GM12864 (cell line): Measurements from ENCODE around the gene MRPL20.
"Not testable (repeated sequence)": the region's sequence is repeated elsewhere in the genome, so short reads cannot be mapped to it uniquely, and the experiment has no call there.

ENCODE experiments used
- DNase-seq: peaks from one replicate; pipeline ENCODE4 v3.0.0-alpha.2; 2011; ENCODE audit warnings: low read depth
- H3K4me3 ChIP-seq: 2 replicates; pipeline ENCODE4 v1.5.1; 2011; ENCODE audit warnings: mild to moderate bottlenecking, low read depth, low read length, control low read depth
- TF ChIP-seq, protein P1 (sequence below): IDR thresholded peaks from 2 replicates; pipeline ENCODE4 v1.5.1; 2011; ENCODE audit warnings: low read depth, mild to moderate bottlenecking, moderate library complexity, low read length, control low read depth, inconsistent platforms; ENCODE audit errors: missing control alignments

Gene MRPL20

DNA sequence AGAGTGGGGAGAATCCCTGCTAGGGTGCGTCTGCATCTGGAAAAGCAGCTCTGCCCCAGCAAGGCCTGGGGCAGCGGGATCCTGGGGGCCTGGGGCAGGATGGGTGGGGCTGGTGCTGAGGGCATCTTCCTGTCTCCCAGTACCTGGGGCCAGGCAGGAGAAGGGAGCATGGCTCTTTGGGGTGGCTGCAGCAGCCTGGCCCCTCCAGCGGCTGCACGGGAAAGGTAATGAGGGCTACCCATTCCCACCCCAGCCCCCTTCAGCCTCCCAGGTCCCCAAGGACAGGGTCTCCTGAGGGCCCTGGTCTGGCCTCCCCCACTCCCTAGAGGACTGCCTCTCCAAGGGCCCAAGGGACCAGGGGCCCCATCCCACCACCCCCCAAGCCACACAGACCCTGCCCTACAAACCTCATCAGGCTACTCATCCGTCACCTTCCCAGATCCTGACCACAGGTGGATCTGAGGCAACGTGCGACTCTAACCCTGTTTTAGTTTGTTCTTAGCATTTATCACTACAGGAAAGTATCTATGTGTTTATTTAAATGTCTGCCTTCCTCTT is 14.9 kb upstream of the MRPL20 start:
- no peak overlapping the region for H3K4me3 ChIP-seq
- TF ChIP-seq, protein P1, sequence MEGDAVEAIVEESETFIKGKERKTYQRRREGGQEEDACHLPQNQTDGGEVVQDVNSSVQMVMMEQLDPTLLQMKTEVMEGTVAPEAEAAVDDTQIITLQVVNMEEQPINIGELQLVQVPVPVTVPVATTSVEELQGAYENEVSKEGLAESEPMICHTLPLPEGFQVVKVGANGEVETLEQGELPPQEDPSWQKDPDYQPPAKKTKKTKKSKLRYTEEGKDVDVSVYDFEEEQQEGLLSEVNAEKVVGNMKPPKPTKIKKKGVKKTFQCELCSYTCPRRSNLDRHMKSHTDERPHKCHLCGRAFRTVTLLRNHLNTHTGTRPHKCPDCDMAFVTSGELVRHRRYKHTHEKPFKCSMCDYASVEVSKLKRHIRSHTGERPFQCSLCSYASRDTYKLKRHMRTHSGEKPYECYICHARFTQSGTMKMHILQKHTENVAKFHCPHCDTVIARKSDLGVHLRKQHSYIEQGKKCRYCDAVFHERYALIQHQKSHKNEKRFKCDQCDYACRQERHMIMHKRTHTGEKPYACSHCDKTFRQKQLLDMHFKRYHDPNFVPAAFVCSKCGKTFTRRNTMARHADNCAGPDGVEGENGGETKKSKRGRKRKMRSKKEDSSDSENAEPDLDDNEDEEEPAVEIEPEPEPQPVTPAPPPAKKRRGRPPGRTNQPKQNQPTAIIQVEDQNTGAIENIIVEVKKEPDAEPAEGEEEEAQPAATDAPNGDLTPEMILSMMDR: no peak
- DNase-seq: no peak

DNA sequence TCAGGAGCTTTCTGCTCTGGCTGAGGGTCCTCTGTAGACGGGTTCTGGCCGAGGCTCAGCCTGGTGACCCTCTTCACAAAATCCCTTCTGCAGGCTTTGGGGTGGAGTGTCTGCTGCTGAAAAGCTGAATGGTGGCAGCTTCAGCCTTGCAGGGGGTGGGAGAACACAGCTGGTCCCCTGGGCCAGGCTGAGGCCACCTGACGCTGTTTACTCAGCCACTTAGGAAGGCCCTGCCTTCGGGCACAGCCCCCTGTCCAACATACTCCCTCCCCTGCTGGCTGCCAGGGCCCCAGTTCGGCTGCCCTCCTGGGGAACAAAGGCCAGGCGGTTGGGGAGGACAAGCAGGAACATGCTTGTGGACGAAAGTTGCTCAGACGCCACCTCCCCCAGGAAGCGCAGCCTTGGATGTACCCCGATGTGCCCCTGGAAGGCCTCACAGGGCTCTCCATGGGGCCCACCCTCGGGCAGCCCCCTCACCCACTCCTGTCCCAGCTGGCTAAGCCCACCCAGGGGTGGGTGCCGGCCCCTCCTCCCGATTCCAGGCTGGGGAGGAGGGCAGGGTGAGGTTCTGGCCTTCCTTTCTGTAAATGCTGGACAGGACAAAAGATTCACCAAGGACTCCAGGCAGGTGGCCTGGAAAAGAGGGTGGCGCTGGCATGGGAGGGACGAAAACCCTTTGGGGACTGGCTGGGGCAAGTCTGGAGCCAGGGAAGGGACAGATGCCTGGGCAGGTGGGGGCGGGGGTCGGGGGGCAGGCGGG is 14.2 kb upstream of the MRPL20 start, which contains the start of gene ANKRD65:
TSS of gene ANKRD65 (minus strand) at position 130 of the 760 bp plus-strand sequence. CDS start 271 bp downstream, outside the sequence.
- TF ChIP-seq, protein P1: no peak
- no peak for DNase-seq
- no peak within 1 kb of the TSS for H3K4me3 ChIP-seq

DNA sequence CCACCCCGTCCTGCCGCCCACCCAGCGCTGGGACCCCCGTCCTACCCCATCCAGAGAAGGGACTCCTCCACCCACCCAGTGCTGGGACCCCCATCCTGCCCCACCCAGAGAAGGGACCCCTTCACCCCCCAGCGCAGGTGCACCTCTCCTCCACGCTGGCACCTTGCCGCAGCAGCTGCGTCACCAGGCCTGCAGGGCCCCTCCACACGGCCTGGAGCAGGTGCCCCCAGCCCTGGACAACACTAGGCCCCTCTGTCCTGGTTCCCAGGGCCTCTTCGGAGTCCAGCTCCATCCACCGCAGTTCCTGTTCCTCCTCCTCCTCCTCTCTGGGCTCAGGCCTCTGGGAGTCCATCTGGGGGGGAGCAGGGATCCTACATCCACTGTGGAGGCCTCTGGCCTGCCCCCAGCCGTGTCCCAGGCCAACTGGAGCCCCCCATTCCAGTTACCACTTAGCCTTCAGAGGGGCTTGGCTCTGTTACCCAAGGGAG is 13.6 kb upstream of the MRPL20 start:
- H3K4me3 ChIP-seq: no peak overlapping the region
- TF ChIP-seq, protein P1: no peak

DNA sequence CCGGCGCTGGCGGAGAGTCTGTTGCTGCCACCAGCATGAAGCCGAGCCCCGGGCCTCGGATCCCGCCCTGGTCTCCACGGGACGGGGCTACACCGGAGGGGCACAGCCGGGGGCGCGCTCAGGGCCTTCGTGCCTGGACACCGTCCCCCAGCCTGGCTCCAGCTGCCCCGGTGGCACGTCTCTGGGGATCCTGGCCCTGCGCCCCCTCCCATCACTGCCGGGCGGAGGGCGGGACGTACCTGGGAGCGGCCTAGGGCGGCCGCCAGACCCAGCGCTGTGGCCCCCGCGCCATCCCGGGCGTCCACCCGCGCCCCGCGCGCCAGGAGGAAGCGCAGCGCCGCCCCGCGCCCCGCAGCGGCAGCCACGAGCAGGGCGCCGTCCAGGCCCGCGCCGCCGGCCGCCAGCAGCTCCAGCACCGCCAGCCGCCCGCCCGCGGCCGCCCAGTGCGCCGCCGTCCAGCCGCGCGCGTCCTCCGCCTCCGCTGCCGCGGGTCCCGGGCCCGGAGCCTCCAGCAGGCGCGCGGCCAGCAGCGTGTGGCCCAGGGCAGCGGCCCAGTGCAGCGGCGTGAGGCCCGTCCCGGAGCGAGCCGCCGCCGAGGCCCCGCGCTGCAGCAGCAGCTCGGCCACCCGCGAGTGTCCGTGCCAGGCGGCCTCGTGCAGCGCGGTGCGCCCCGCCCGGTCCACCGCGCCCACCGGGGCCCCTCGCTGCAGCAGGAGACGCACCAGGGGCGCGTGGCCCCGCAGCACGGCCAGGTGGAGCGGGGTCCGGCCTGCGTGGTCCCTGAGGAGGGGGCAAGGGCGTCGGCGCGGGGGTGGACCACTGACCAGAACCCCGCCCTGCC is 12.9 kb upstream of the MRPL20 start:
- DNase-seq: no peak
- no peak overlapping the region for H3K4me3 ChIP-seq
- TF ChIP-seq, protein P1: no peak

More for the DNA sequence above, 13.6 kb upstream of the MRPL20 start:
- no peak for DNase-seq

DNA sequence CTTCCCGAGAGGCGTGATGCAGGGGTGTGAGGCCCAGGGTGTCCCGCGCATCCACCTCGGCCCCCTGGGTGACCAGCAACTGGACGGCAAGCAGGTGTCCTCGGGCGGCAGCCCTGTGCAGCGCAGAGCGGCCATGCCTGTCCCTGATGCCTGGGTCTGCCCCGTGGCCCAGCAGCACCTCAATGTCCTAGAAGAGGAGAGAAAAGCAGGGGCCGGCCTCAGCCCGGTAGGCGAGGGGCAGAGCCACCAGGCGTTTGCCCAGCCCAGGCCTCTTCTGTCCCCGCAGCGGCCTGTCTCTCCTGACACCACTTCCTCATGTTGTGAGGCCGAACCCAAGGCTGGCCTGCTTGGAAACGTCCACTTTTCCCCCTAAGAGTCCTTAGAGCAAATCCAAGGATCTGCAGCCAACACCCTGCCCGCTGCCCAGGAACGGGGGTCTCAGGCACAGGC is 12.3 kb upstream of the MRPL20 start:
- no peak overlapping the region for H3K4me3 ChIP-seq
- TF ChIP-seq, protein P1: no peak
- DNase-seq: no peak

DNA sequence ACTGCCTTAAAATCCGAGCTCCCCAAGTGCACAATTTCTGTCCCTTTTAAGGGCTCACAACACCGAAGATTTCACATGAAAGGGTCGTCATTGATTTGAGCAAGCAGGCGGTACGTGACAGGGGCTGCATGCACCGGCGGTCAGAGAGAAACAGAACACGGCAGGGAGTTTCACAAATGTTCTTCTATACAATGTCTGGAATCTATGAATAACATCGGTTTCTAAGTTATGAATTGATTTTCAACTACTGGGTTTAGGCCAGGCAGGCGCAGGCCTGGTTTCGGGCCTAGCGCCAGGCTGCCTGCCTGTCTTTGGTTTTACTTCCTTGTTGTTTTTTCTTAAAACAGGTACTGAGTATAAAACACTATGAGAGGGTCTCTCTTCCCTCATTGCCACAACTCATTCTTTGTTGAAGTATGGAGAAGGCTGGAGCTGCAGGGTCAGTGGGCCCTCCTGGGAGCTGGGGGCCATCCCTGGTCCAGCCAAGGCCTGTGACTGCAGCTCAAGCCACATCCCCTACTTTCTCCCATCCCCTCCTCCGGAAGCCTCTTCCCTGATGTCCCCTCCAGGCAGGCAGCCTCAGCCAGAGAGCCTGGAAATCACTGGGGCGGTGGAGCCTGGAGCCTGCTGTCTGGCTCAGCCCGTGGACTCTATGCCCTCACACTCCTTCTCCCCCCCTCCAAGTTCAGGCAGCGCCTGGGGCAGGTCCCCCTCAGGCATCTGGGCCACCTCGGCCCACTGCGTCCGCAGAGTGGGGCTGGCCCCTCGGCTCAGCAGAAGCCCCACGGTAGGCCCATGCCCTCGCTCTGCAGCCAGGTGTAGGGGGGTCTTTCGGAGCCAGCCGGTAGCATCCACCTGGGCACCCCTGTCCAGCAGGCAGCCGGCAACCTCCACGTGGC is 11.6 kb upstream of the MRPL20 start:
- DNase-seq: no peak
- TF ChIP-seq, protein P1: no peak
- H3K4me3 ChIP-seq: no peak overlapping the region

DNA sequence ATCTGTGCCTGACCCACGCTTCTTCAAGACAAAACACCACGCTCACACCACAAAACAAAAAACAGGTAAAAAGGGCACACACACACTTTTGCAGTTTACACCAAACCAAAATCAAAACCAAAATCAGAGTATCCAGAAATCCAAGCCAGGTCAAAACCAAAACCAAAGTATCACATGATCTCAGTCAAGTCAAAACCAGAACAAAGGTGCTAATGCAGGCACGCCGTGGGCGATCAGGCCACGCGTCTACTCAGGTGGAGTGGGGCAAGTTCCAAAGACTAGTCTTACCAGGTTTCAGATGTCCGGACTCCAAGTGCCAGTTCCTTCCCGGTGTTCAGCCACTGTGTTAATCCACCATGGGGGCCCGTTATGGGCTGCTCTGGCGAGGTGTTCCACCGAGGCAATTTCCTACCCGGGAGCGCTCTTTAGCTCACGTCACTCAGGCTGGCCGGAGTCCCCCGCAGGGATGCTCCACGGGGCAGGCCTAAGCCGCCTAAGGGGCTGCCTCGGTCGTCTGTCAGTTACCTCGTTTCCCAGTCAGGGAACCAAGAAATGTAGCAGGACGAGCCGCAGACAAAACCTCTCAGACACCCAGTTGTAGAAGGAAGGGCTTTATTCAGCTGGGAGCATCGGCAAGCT is 10.9 kb upstream of the MRPL20 start:
- DNase-seq, H3K4me3 ChIP-seq: not testable (repeated sequence)

DNA sequence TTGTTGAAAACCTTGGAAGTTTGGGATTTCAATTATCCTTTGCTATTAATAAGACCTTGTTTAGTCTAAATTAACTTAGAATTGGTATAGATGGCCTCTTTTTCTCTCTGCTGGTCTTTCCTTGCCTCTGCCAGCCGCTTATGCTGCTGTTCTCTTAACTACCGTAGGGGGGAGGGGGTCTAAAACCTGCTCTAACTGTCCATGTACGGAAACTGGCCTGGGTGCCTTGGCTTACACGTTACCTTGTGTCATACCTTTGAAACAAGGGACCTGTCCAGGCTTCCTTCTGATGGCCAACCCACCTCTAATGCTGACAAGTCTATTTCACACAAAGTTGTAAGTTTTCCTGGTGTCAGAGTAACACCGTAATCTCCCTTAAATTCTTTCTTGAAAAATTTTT is 10.3 kb upstream of the MRPL20 start:
- H3K4me3 ChIP-seq, DNase-seq: not testable (repeated sequence)
